Measurements from ENCODE around the gene CLEC16A. TPM values are rescaled to one million over a fixed set of nuclear protein-coding genes. Genes with fewer than 3 reads are reported as not detected.

The CLEC16A gene
- total RNA-seq, 2 donors from 2014 or later, result 46.6 to 47.6 TPM

DNA sequence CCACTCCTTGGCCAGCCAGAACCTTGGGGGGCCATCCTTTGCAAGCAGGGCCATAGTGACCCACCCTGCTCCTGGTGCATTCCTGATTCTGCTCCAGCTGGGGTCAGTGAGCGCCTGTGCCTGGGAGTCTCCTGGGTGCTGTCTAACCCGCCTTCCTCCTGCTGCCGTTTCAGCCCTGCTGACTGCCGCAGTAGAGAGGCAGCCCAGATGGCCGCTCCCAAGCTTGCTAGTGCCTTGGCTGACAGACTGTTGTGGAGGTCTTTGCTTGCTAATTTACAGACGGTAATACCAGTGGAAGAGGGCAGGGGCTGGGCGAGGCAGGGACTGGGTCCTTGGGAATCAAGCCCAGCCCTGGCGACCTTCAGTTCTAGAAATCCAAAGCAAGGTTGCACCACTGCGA is 212.0 kb downstream of the CLEC16A start:
- Histone ChIP-seq H3K36me3 (no peaks in the 10 kb centered on the region), H3K27me3 (replicated peaks; ENCODE audit: insufficient read depth) (no peaks in the 10 kb centered on the region), H3K9me3 (no peaks in the 10 kb centered on the region), H3K27ac (no peak overlapping the region), H3K4me1 (ENCODE audit: control insufficient read depth in 1 of 2, low read depth in 2 of 2) (peaks cover 4 to 21% of the 10 kb centered on the region in 2 donors), H3K4me3 (no peak overlapping the region)
- ATAC-seq (ENCODE audit: insufficient number of reproducible peaks, low FRiP score, low read depth) (no peak), DNase-seq (ENCODE audit: low spot score) (no peak)
- TF ChIP-seq, protein P1, sequence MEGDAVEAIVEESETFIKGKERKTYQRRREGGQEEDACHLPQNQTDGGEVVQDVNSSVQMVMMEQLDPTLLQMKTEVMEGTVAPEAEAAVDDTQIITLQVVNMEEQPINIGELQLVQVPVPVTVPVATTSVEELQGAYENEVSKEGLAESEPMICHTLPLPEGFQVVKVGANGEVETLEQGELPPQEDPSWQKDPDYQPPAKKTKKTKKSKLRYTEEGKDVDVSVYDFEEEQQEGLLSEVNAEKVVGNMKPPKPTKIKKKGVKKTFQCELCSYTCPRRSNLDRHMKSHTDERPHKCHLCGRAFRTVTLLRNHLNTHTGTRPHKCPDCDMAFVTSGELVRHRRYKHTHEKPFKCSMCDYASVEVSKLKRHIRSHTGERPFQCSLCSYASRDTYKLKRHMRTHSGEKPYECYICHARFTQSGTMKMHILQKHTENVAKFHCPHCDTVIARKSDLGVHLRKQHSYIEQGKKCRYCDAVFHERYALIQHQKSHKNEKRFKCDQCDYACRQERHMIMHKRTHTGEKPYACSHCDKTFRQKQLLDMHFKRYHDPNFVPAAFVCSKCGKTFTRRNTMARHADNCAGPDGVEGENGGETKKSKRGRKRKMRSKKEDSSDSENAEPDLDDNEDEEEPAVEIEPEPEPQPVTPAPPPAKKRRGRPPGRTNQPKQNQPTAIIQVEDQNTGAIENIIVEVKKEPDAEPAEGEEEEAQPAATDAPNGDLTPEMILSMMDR (IDR thresholded peaks at IDR 0.05), result no peak

DNA sequence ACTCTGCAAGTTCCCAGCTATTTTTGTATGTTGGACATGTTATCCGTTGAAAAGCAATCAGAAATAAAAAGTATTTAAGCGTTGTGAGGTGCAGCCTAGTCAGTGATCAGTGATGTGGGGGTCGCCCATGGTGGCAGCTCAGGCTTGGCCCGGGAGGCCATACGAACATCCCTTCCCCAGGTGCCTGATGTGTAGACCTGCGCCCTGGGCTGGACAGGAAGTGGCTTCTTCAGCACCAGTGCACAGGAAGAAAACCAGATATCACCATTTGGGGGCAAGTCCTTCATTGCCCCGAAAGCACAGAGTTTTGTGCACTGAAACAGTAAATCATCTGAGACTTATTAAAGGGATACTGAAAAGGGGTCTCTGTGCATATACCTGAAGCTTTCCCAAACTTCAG is 212.8 kb downstream of the CLEC16A start:
- Histone ChIP-seq H3K36me3 (no peaks in the 10 kb centered on the region), H3K27me3 (replicated peaks; ENCODE audit: insufficient read depth) (no peaks in the 10 kb centered on the region), H3K4me1 (ENCODE audit: control insufficient read depth in 1 of 2, low read depth in 2 of 2) (peaks cover 10 to 29% of the 10 kb centered on the region in 2 donors), H3K4me3 (no peak overlapping the region), H3K9me3 (no peaks in the 10 kb centered on the region), H3K27ac (no peak overlapping the region)
- DNase-seq (ENCODE audit: low spot score) (no peak), ATAC-seq (ENCODE audit: insufficient number of reproducible peaks, low FRiP score, low read depth) (no peak)
- TF ChIP-seq, protein P1 (IDR thresholded peaks at IDR 0.05), result no peak

DNA sequence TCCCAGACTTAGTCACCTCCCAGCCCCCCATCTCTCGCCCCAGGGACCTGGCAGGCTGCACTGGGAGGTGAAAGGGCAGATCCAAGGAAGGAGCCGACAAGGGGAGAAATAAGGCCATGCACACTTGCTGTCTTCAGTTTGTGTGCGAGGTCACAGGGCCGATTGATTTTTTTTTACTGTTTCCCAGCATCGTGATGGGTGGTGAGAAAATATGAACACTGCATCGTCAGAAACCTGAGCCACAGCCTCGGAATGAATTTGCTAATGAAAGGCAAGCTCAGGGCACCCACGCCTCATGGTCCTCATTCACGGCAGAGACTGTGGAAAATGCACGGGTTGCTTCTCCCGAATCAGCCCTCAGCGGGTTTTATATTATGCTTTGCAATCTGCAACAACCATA is 213.7 kb downstream of the CLEC16A start:
- no peaks in the 10 kb centered on the region for H3K9me3 ChIP-seq
- TF ChIP-seq, protein P1 (IDR thresholded peaks at IDR 0.05), result no peak
- no peaks in the 10 kb centered on the region for H3K36me3 ChIP-seq
- H3K27me3 ChIP-seq (replicated peaks; ENCODE audit: insufficient read depth), result no peaks in the 10 kb centered on the region
- H3K4me1 ChIP-seq (ENCODE audit: control insufficient read depth in 1 of 2, low read depth in 2 of 2), result peaks cover 18 to 38% of the 10 kb centered on the region in 2 donors
- DNase-seq (ENCODE audit: low spot score) (no peak), ATAC-seq (ENCODE audit: insufficient number of reproducible peaks, low FRiP score, low read depth) (no peak)
- H3K27ac ChIP-seq, result no peak overlapping the region
- no peak overlapping the region for H3K4me3 ChIP-seq

DNA sequence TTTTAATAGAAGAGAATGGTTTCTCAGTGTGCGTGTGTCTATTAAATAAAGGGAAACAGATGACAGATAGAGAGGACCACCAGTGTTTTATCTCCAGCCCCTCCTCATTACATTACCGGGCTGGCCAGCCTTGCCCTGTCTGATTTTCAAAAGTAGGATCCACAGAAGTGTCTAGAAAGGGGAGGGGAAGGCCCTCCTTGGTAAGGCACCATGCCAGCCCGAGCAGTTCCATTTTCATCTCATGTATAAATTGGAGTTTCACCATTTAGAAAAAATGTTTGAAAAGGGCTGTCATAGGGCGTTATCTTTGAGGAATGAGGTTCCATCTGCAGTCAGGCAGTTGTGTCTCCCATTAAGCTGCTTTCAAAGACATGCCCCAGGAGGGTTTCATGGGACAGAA is 214.9 kb downstream of the CLEC16A start:
- no peaks in the 10 kb centered on the region for H3K36me3 ChIP-seq
- H3K4me3 ChIP-seq, result no peak overlapping the region
- H3K27ac ChIP-seq, result no peak overlapping the region
- peaks cover 18 to 50% of the 10 kb centered on the region in 2 donors for H3K4me1 ChIP-seq (ENCODE audit: control insufficient read depth in 1 of 2, low read depth in 2 of 2)
- H3K9me3 ChIP-seq, result no peaks in the 10 kb centered on the region
- TF ChIP-seq, protein P1 (IDR thresholded peaks at IDR 0.05), result no peak
- DNase-seq (ENCODE audit: low spot score) (no peak), ATAC-seq (ENCODE audit: insufficient number of reproducible peaks, low FRiP score, low read depth) (no peak)
- H3K27me3 ChIP-seq (replicated peaks; ENCODE audit: insufficient read depth), result no peaks in the 10 kb centered on the region

DNA sequence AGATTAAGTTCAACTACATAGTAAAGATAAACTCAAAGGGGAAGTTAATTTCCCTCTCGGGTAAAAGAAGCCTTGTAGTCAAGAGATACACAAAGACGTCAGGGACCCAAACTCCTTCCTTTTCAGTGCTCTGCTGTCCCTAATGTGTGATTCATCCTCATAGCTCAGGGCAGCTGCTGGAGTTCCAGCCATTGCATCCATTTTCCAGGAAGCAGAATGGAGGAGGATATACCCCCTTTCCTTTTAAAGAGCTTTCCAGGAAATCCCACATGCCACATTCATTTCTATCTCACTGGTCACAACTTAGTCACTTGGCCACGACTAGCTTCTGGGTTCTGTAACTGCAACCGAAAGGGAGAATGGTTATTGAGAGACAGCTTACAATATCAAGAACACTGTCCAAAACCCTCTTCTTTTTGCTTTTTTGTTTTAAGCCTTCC is 216.3 kb downstream of the CLEC16A start:
- ATAC-seq (ENCODE audit: insufficient number of reproducible peaks, low FRiP score, low read depth) (no peak), DNase-seq (ENCODE audit: low spot score) (no peak)
- no peaks in the 10 kb centered on the region for H3K27me3 ChIP-seq (replicated peaks; ENCODE audit: insufficient read depth)
- H3K36me3 ChIP-seq, result no peaks in the 10 kb centered on the region
- TF ChIP-seq, protein P1 (IDR thresholded peaks at IDR 0.05), result no peak
- H3K4me3 ChIP-seq, result no peak overlapping the region
- peaks cover 18 to 59% of the 10 kb centered on the region in 2 donors for H3K4me1 ChIP-seq (ENCODE audit: control insufficient read depth in 1 of 2, low read depth in 2 of 2)
- peak overlapping the region; percentile 86 to 87 for H3K27ac ChIP-seq
- no peaks in the 10 kb centered on the region for H3K9me3 ChIP-seq
